Left lung (tissue), 10 donors: ENCODE data around the gene KRTAP12-4. TPM values are rescaled to one million over a fixed set of nuclear protein-coding genes. Genes with fewer than 3 reads are reported as not detected.

Experiments used
- ATAC-seq: fragments of 200-7000 bp; cut with Tn5 transposase; one replicate; pipeline ENCODE4 v1.9.1; 2020; ENCODE audit warnings: moderate library complexity
- DNase-seq, 4 donors: peaks; one replicate each; pipeline ENCODE4 v3.0.0-alpha.2; 2013 to 2020
- H3K27ac ChIP-seq, 2 donors: fragments of 200-600 bp; sonication (generic) in 1 of 2; one replicate each; pipeline versions ENCODE4 v1.5.0 to v1.8.0; 2020 to 2021
- H3K27me3 ChIP-seq, 2 donors: fragments of 200-600 bp; sonication (generic) in 1 of 2; one replicate each; pipeline versions ENCODE4 v1.5.0 to v1.8.0; 2020 to 2021
- H3K36me3 ChIP-seq, 2 donors: fragments of 200-600 bp; sonication (generic) in 1 of 2; one replicate each; pipeline versions ENCODE4 v1.5.0 to v1.8.0; 2020 to 2021
- H3K4me1 ChIP-seq, 2 donors: fragments of 200-600 bp; one replicate each; pipeline ENCODE4 v1.8.0; 2021
- H3K4me3 ChIP-seq, 2 donors: fragments of 200-600 bp; sonication (generic) in 1 of 2; one replicate each; pipeline versions ENCODE4 v1.5.0 to v1.8.0; 2020 to 2021; ENCODE audit warnings: mild to moderate bottlenecking in 1 of 2
- H3K9me3 ChIP-seq, 2 donors: fragments of 200-600 bp; sonication (generic) in 1 of 2; one replicate each; pipeline versions ENCODE4 v1.5.0 to v1.8.0; 2020 to 2021
- CTCF ChIP-seq, 2 donors: fragments of 200-600 bp; sonication (generic) in 1 of 2; IDR thresholded peaks; one replicate each; pipeline versions ENCODE4 v1.5.0 to v1.8.0; 2021; ENCODE audit warnings: antibody characterized with exemption in 2 of 2
- intact Hi-C, 2 donors: fragments of 100-400 bp; cut with DNase I; formaldehyde crosslinking; loops; one replicate each; pipeline versions ENCODE4 v1.11.2 to v1.14.2; 2022
- polyA plus RNA-seq, 6 donors: library from polyadenylated mRNA; unstranded; fragments of 120-200 nt; gene quantifications; one replicate each; pipeline ENCODE4 v1.2.1, GENCODE V29; 2013; ENCODE audit not compliant: insufficient read length in 6 of 6
- total RNA-seq, 2 donors: library from RNA; stranded (reverse); fragmentation: NEBNext Ultra II Directional; extraction: Animal tissue kit (Norgen Biotek cat#: 25700); gene quantifications; one replicate each; pipeline ENCODE4 v1.2.1, GENCODE V29; 2021
- donor health status: DM: no; HTN: yes; CAD: no.
- donor health status: DM: no; HTN: no; CAD: no.

The KRTAP12-4 gene
- total and polyA plus RNA-seq, 8 donors, result not detected

DNA sequence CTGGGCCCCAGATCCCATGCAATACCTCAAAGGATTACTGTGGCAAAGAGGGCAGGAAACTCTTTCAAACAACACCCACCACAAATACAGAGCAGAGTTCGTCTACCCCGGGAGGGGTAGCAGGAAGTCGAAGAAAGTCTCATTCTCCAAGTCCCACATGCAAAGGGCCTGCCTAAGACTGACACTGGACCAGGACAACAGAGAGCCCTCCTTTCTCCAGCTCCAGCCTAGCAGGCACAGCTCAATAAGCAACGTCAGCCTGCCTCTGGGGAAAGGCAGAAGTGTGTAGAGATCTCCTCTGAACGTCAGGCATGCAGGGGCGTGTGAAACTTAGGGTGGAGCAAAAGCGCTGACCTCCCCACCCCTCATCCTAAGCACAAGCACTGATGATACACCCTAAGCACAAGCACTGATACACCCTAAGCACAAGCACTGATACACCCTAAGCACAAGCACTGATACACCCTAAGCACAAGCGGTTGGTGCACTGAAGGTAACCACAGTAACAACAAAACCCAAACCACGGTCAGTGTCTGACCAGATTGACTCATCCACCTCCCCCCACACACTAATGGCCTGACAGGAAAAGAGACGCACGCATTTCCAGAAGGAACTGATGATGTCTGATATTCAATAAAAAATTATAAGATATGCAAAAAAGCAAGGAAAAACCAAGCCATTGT is 4.6 kb upstream of the KRTAP12-4 start:
- no peak overlapping the region for H3K27ac ChIP-seq
- intact Hi-C loops, result no loop called here
- DNase-seq (no peak), ATAC-seq (no peak)
- no peaks in the 10 kb centered on the region for H3K36me3 ChIP-seq
- H3K4me3 ChIP-seq, result no peak overlapping the region
- H3K9me3 ChIP-seq, result peaks cover 0 to 13% of the 10 kb centered on the region in 2 donors
- no peaks in the 10 kb centered on the region for H3K4me1 ChIP-seq
- no peak for TF ChIP-seq CTCF (IDR thresholded peaks at IDR 0.05)
- H3K27me3 ChIP-seq, result peaks cover 0 to 20% of the 10 kb centered on the region in 2 donors

GRCh38 chr21:44658541-44658910 is 4.1 kb upstream of the KRTAP12-4 start:
- Histone ChIP-seq H3K27me3 (peaks cover 0 to 26% of the 10 kb centered on the region in 2 donors), H3K9me3 (peaks cover 0 to 10% of the 10 kb centered on the region in 2 donors), H3K4me3 (no peak overlapping the region), H3K4me1 (no peaks in the 10 kb centered on the region), H3K27ac (no peak overlapping the region), H3K36me3 (no peaks in the 10 kb centered on the region)
- intact Hi-C loops, result no loop called here
- DNase-seq (no peak), ATAC-seq (no peak)
- TF ChIP-seq CTCF (IDR thresholded peaks at IDR 0.05), result no peak

GRCh38 chr21:44657635-44658540 is 3.4 kb upstream of the KRTAP12-4 start, which contains the start of gene KRTAP12-3:
Gene KRTAP12-3, plus strand, starts transcription at chr21:44657932. Its CDS starts 48 bp downstream, at chr21:44657980.
- no peak for ATAC-seq
- Histone ChIP-seq H3K27me3 (peaks cover 0 to 32% of the 10 kb centered on the region in 2 donors), H3K4me1 (no peaks in the 10 kb centered on the region), H3K27ac (no peak within 1 kb of the TSS), H3K4me3 (no peak within 1 kb of the TSS), H3K36me3 (no peaks in the 10 kb centered on the region), H3K9me3 (peaks cover 0 to 7% of the 10 kb centered on the region in 2 donors)
- DNase-seq, result no peak
- no peak for TF ChIP-seq CTCF (IDR thresholded peaks at IDR 0.05)
- intact Hi-C loops, result no loop called here

GRCh38 chr21:44656868-44657267 is 2.4 kb upstream of the KRTAP12-4 start:
- no peaks in the 10 kb centered on the region for H3K4me1 ChIP-seq
- no peak for ATAC-seq
- H3K4me3 ChIP-seq, result no peak overlapping the region
- H3K27ac ChIP-seq, result no peak overlapping the region
- no peak for TF ChIP-seq CTCF (IDR thresholded peaks at IDR 0.05)
- H3K27me3 ChIP-seq, result peaks cover 0 to 33% of the 10 kb centered on the region in 2 donors
- no peaks in the 10 kb centered on the region for H3K36me3 ChIP-seq
- intact Hi-C loops, result no loop called here
- no peak for DNase-seq
- H3K9me3 ChIP-seq, result peaks cover 0 to 7% of the 10 kb centered on the region in 2 donors
